IMR-90 (cell line): Measurements from ENCODE around the gene SLC8A1. TPM values are rescaled to one million over a fixed set of nuclear protein-coding genes. Genes with fewer than 3 reads are reported as not detected.

Experiments
- ATAC-seq: fragments of 200-7000 bp; cut with Tn5 transposase; 2 replicates; pipeline ENCODE4 v1.9.1; 2020; ENCODE audit warnings: low read depth, mild to moderate bottlenecking, moderate library complexity
- BruUV-seq: library from RNA; stranded (reverse); fragments of 400-500 nt; replicated peaks from 2 replicates; lab custom pipeline; 2021; lab: Mats Ljungman, UMichigan
- CTCF ChIA-PET: fragments of 300-600 bp; formaldehyde crosslinking; extraction: SDS; loops from one replicate; lab custom pipeline; 2021; ENCODE audit warnings: antibody characterized with exemption; lab: Yijun Ruan, JAX
- POLR2A ChIA-PET: fragments of 300-600 bp; sonication (Branson Sonifier 250); formaldehyde crosslinking; loops from one replicate; lab custom pipeline; 2022; ENCODE audit warnings: antibody characterized with exemption; ENCODE audit not compliant: unreplicated experiment; lab: Charles Lee
- DNase-seq: peaks from one replicate; pipeline ENCODE4 v3.0.0; 2013
- H2AFZ ChIP-seq: replicated peaks from 2 replicates; pipeline ENCODE3; 2013; ENCODE audit warnings: low read length, mild to moderate bottlenecking; ENCODE audit not compliant: poor library complexity
- H2AK5ac ChIP-seq: 2 replicates; pipeline ENCODE4 v1.6.1; 2013; ENCODE audit warnings: low read depth, low read length, inconsistent platforms
- H2AK9ac ChIP-seq: replicated peaks from 2 replicates; pipeline ENCODE3; 2013; ENCODE audit warnings: mild to moderate bottlenecking, low read depth, low read length, moderate library complexity; ENCODE audit not compliant: poor library complexity
- H2BK120ac ChIP-seq: 2 replicates; pipeline ENCODE4 v1.6.1; 2013; ENCODE audit warnings: low read depth, low read length, inconsistent platforms
- H2BK15ac ChIP-seq: 3 replicates; pipeline ENCODE4 v1.6.1; 2013; ENCODE audit warnings: low read depth, low read length, inconsistent platforms
- H2BK20ac ChIP-seq: 2 replicates; pipeline ENCODE4 v1.6.1; 2013; ENCODE audit warnings: low read depth, mild to moderate bottlenecking, inconsistent platforms, low read length, moderate library complexity
- H2BK5ac ChIP-seq: 2 replicates; pipeline ENCODE4 v1.6.1; 2013; ENCODE audit warnings: mild to moderate bottlenecking, low read depth, low read length, inconsistent platforms; ENCODE audit not compliant: poor library complexity, severe bottlenecking
- H3K14ac ChIP-seq: replicated peaks from 2 replicates; pipeline ENCODE4 v1.6.1; 2013; ENCODE audit warnings: low read depth, low read length, inconsistent platforms
- H3K18ac ChIP-seq: 2 replicates; pipeline ENCODE4 v1.6.1; 2013; ENCODE audit warnings: low read depth, low read length, control low read depth
- H3K23ac ChIP-seq: 2 replicates; pipeline ENCODE4 v1.6.1; 2013; ENCODE audit warnings: low read depth, low read length, inconsistent platforms
- H3K27ac ChIP-seq: 2 replicates; pipeline ENCODE4 v1.5.1; 2013; ENCODE audit warnings: mild to moderate bottlenecking, control low read depth, low read length; ENCODE audit not compliant: insufficient read depth
- H3K27me3 ChIP-seq: 2 replicates; pipeline ENCODE4 v1.6.1; 2013; ENCODE audit warnings: low read length; ENCODE audit not compliant: control insufficient read depth, insufficient read depth
- H3K36me3 ChIP-seq: 2 replicates; pipeline ENCODE4 v1.6.1; 2013; ENCODE audit warnings: low read length, mixed read lengths; ENCODE audit not compliant: control insufficient read depth, insufficient read depth
- H3K4ac ChIP-seq: 2 replicates; pipeline ENCODE4 v1.6.1; 2013; ENCODE audit warnings: low read depth, low read length, inconsistent platforms
- H3K4me1 ChIP-seq: 2 replicates; pipeline ENCODE4 v1.6.1; 2013; ENCODE audit warnings: low read length, mixed read lengths; ENCODE audit not compliant: control insufficient read depth, insufficient read depth
- H3K4me2 ChIP-seq: 2 replicates; pipeline ENCODE4 v1.6.1; 2013; ENCODE audit warnings: low read depth, mild to moderate bottlenecking, control low read depth, low read length, moderate library complexity
- H3K4me3 ChIP-seq: 2 replicates; pipeline ENCODE4 v1.5.1; 2013; ENCODE audit warnings: low read depth, mild to moderate bottlenecking, control low read depth, low read length, moderate library complexity; ENCODE audit not compliant: insufficient read depth
- H3K56ac ChIP-seq: 2 replicates; pipeline ENCODE4 v1.6.1; 2013; ENCODE audit warnings: low read length, inconsistent platforms; ENCODE audit not compliant: insufficient read depth; ENCODE audit errors: extremely low read depth
- H3K79me1 ChIP-seq, 2 experiments: 2 replicates each; pipeline ENCODE4 v1.6.1; 2013; ENCODE audit warnings: low read length in 2 of 2, inconsistent platforms in 1 of 2, low read depth in 1 of 2
- H3K9ac ChIP-seq: 2 replicates; pipeline ENCODE4 v1.6.1; 2013; ENCODE audit warnings: low read depth, low read length, control low read depth
- H3K9me1 ChIP-seq: 2 replicates; pipeline ENCODE4 v1.6.1; 2013; ENCODE audit warnings: low read length, inconsistent platforms; ENCODE audit not compliant: insufficient read depth
- H3K9me3 ChIP-seq: 2 replicates; pipeline ENCODE4 v1.6.1; 2013; ENCODE audit warnings: low read length; ENCODE audit not compliant: control insufficient read depth, insufficient read depth
- H4K20me1 ChIP-seq: 2 replicates; pipeline ENCODE4 v1.6.1; 2013; ENCODE audit warnings: low read length, inconsistent platforms; ENCODE audit not compliant: insufficient read depth
- H4K5ac ChIP-seq: 2 replicates; pipeline ENCODE4 v1.6.1; 2013; ENCODE audit warnings: mild to moderate bottlenecking, low read depth, low read length, control low read depth
- H4K8ac ChIP-seq, 2 experiments: 2 replicates each; pipeline ENCODE4 v1.6.1; 2013; ENCODE audit warnings: low read depth in 2 of 2, low read length in 2 of 2, control low read depth in 1 of 2, inconsistent platforms in 1 of 2
- H4K91ac ChIP-seq: 2 replicates; pipeline ENCODE4 v1.6.1; 2013; ENCODE audit warnings: low read depth, low read length, inconsistent platforms; ENCODE audit not compliant: insufficient read depth
- BHLHE40 ChIP-seq: fragments of 150-350 bp; IDR thresholded peaks from 2 replicates; pipeline ENCODE4 v1.6.1; 2016; ENCODE audit warnings: mild to moderate bottlenecking, low read depth, low read length
- CEBPB ChIP-seq: IDR thresholded peaks from 2 replicates; pipeline ENCODE4 v1.6.1; 2012; ENCODE audit warnings: low read depth, low read length, improper control_type of control experiment
- CHD1 ChIP-seq: IDR thresholded peaks from 2 replicates; pipeline ENCODE4 v1.6.1; 2012; ENCODE audit warnings: low read depth, low read length, improper control_type of control experiment
- FOS ChIP-seq: fragments of 150-350 bp; IDR thresholded peaks from 2 replicates; pipeline ENCODE4 v1.6.1; 2016; ENCODE audit warnings: low read depth, low read length
- MAFK ChIP-seq: IDR thresholded peaks from 2 replicates; pipeline ENCODE4 v1.6.1; 2012; ENCODE audit warnings: low read depth, low read length, improper control_type of control experiment
- MAZ ChIP-seq: IDR thresholded peaks from 2 replicates; pipeline ENCODE4 v1.6.1; 2012; ENCODE audit warnings: low read depth, mild to moderate bottlenecking, low read length, improper control_type of control experiment, moderate library complexity, borderline replicate concordance
- MXI1 ChIP-seq: IDR thresholded peaks from 2 replicates; pipeline ENCODE4 v1.6.1; 2012; ENCODE audit warnings: low read depth, mild to moderate bottlenecking, low read length, moderate library complexity, borderline replicate concordance
- NFE2L2 ChIP-seq: fragments of 150-350 bp; IDR thresholded peaks from 2 replicates; pipeline ENCODE4 v1.6.1; 2016; ENCODE audit warnings: low read depth, mild to moderate bottlenecking, low read length
- POLR2A ChIP-seq: IDR thresholded peaks from 2 replicates; pipeline ENCODE4 v1.6.1; 2012; ENCODE audit warnings: mild to moderate bottlenecking, low read depth, low read length
- RAD21 ChIP-seq: IDR thresholded peaks from 2 replicates; pipeline ENCODE4 v1.6.1; 2012; ENCODE audit warnings: low read length, improper control_type of control experiment
- RCOR1 ChIP-seq: IDR thresholded peaks from 2 replicates; pipeline ENCODE4 v1.6.1; 2012; ENCODE audit warnings: mild to moderate bottlenecking, low read length, improper control_type of control experiment; ENCODE audit not compliant: insufficient replicate concordance
- RFX5 ChIP-seq: IDR thresholded peaks from 2 replicates; pipeline ENCODE4 v1.8.0; 2012; ENCODE audit warnings: low read depth, mild to moderate bottlenecking, low read length, moderate library complexity
- SMC3 ChIP-seq: fragments of 150-350 bp; IDR thresholded peaks from 2 replicates; pipeline ENCODE4 v1.6.1; 2016; ENCODE audit warnings: low read depth, mild to moderate bottlenecking, antibody characterized with exemption, low read length, moderate library complexity
- WGBS, 2 experiments: methylation state at CpG; one replicate each; pipeline versions ENCODE4 v1.1.5 to v1.1.7; 2013; ENCODE audit warnings: missing lambda C conversion rate in 2 of 2; ENCODE audit not compliant: insufficient read length in 1 of 2; ENCODE audit errors: extremely low coverage in 2 of 2; 5-methylcytosine and 5-hydroxymethylcytosine counted together
- dilution Hi-C: fragments of 300-500 bp; cut with HindIII; formaldehyde crosslinking; loops from one replicate; pipeline ENCODE4 v1.14.3; 2018; ENCODE audit warnings: low sequenced_read_pairs; ENCODE audit not compliant: unreplicated experiment
- in situ Hi-C: fragments of 300-500 bp; cut with MboI; formaldehyde crosslinking; loops from 3 replicates; pipeline ENCODE4 v1.14.3; 2019; ENCODE audit warnings: low sequenced_read_pairs, inconsistent platforms, mixed read lengths
- intact Hi-C: fragments of 100-400 bp; cut with micrococcal nuclease; formaldehyde crosslinking; loops from 2 replicates; pipeline ENCODE4 v1.10.0; 2022
- polyA plus RNA-seq, 3 experiments: library from polyadenylated mRNA; depleted of rRNA; stranded (reverse); fragments of >200 nt; gene quantifications; 2 replicates each; pipeline ENCODE4 v1.2.3, GENCODE V29; 2012; ENCODE audit warnings: low replicate concordance in 1 of 3
- total RNA-seq: library from RNA; depleted of rRNA; stranded (reverse); fragments of >200 nt; gene quantifications from 2 replicates; pipeline ENCODE4 v1.2.3, GENCODE V29; 2012
- TF ChIP-seq, protein P1 (sequence below): fragments of 150-350 bp; IDR thresholded peaks from 2 replicates; pipeline ENCODE4 v1.6.1; 2017; ENCODE audit warnings: mild to moderate bottlenecking, antibody characterized with exemption, low read length, low read depth
- TF ChIP-seq, protein P2 (sequence below): conservative IDR thresholded peaks from 2 replicates; pipeline ENCODE4 v1.5.1; 2012; ENCODE audit warnings: mild to moderate bottlenecking, low read depth, low read length, improper control_type of control experiment
- TF ChIP-seq, protein P3 (sequence below): fragments of 150-350 bp; IDR thresholded peaks from 2 replicates; pipeline ENCODE4 v1.6.1; 2016; ENCODE audit warnings: low read depth, mild to moderate bottlenecking, low read length, moderate library complexity, borderline replicate concordance

SLC8A1 gene
- total and polyA plus RNA-seq, 2 of the 4 experiments (the other 2 are of a cell fraction): 7.7 to 57.0 TPM

DNA sequence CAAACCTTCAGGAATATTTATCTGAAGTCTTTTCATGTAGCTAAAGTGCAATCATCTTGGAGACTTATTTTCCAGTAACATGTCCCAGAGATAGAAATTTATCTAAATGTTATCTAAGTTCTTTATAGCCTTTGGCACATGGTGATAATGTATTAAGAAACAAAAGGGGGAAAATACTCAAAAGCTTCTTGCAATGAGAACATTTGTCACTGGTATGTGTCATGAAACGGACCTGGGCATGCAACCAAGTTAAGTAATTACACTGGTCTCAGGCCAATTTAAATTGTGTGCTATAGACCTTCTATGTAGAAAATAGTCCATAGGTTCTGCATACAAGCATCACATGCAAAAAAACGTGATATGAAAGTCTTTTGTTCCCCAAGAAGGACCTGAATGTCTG is 136.2 kb downstream of the SLC8A1 start:
- H3K4me1 ChIP-seq: peaks cover 2% of the 10 kb centered on the region
- ATAC-seq: no peak
- dilution Hi-C loops (no loop called here), in situ Hi-C loops (no loop called here), intact Hi-C loops (no loop called here)
- no peak overlapping the region for H3K56ac ChIP-seq
- no TSS peak for BruUV-seq
- no peak overlapping the region for H3K18ac ChIP-seq
- H3K79me1 ChIP-seq: peaks cover 5 to 6% of the 10 kb centered on the region in 2 experiments; a peak in 1 of 4 replicates
- WGBS, 2 experiments: no CpG with 5 or more reads among the region's 2 CpGs
- no peak overlapping the region for H4K8ac ChIP-seq
- no peaks in the 10 kb centered on the region for H3K9me3 ChIP-seq
- H2AFZ ChIP-seq: no peak overlapping the region
- no peak overlapping the region for H2BK15ac ChIP-seq
- H3K4me3 ChIP-seq: no peak overlapping the region
- TF ChIP-seq NFE2L2 (no peak), MXI1 (no peak), POLR2A (no peak), BHLHE40 (no peak), RCOR1 (no peak), RFX5 (no peak), CEBPB (no peak), MAZ (no peak), FOS (no peak), SMC3 (no peak), RAD21 (no peak), MAFK (no peak), CHD1 (no peak)
- TF ChIP-seq, protein P1, sequence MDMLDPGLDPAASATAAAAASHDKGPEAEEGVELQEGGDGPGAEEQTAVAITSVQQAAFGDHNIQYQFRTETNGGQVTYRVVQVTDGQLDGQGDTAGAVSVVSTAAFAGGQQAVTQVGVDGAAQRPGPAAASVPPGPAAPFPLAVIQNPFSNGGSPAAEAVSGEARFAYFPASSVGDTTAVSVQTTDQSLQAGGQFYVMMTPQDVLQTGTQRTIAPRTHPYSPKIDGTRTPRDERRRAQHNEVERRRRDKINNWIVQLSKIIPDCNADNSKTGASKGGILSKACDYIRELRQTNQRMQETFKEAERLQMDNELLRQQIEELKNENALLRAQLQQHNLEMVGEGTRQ: no peak
- TF ChIP-seq, protein P2, sequence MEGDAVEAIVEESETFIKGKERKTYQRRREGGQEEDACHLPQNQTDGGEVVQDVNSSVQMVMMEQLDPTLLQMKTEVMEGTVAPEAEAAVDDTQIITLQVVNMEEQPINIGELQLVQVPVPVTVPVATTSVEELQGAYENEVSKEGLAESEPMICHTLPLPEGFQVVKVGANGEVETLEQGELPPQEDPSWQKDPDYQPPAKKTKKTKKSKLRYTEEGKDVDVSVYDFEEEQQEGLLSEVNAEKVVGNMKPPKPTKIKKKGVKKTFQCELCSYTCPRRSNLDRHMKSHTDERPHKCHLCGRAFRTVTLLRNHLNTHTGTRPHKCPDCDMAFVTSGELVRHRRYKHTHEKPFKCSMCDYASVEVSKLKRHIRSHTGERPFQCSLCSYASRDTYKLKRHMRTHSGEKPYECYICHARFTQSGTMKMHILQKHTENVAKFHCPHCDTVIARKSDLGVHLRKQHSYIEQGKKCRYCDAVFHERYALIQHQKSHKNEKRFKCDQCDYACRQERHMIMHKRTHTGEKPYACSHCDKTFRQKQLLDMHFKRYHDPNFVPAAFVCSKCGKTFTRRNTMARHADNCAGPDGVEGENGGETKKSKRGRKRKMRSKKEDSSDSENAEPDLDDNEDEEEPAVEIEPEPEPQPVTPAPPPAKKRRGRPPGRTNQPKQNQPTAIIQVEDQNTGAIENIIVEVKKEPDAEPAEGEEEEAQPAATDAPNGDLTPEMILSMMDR: no peak
- TF ChIP-seq, protein P3, sequence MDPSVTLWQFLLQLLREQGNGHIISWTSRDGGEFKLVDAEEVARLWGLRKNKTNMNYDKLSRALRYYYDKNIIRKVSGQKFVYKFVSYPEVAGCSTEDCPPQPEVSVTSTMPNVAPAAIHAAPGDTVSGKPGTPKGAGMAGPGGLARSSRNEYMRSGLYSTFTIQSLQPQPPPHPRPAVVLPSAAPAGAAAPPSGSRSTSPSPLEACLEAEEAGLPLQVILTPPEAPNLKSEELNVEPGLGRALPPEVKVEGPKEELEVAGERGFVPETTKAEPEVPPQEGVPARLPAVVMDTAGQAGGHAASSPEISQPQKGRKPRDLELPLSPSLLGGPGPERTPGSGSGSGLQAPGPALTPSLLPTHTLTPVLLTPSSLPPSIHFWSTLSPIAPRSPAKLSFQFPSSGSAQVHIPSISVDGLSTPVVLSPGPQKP: no peak
- H2BK20ac ChIP-seq: no peak overlapping the region
- H3K9me1 ChIP-seq: peaks cover 3% of the 10 kb centered on the region; the same call in 1 of the 2 replicates
- H3K27me3 ChIP-seq: no peaks in the 10 kb centered on the region
- no peak overlapping the region for H3K27ac ChIP-seq
- POLR2A ChIA-PET: no interaction called here
- H4K20me1 ChIP-seq: no peaks in the 10 kb centered on the region
- H3K36me3 ChIP-seq: no peaks in the 10 kb centered on the region
- H3K4ac ChIP-seq: no peak overlapping the region
- no peak overlapping the region for H3K9ac ChIP-seq
- H4K91ac ChIP-seq: no peak overlapping the region
- H3K23ac ChIP-seq: no peak overlapping the region
- no peak overlapping the region for H3K4me2 ChIP-seq
- CTCF ChIA-PET: no interaction called here
- no peak overlapping the region for H2BK5ac ChIP-seq
- H2BK120ac ChIP-seq: no peak overlapping the region
- no peak overlapping the region for H2AK9ac ChIP-seq
- H2AK5ac ChIP-seq: no peak overlapping the region
- H4K5ac ChIP-seq: no peak overlapping the region
- DNase-seq: peak; percentile 71
- no peak overlapping the region for H3K14ac ChIP-seq
